ENCODE measurements around the gene IQCH. TPM values are rescaled to one million over a fixed set of nuclear protein-coding genes. Genes with fewer than 3 reads are reported as not detected.

The IQCH gene
- total and polyA plus RNA-seq, 2 experiments from 2014 or later: 1.7 to 4.6 TPM

- TF ChIP-seq EZH2phosphoT487 (IDR thresholded peaks at IDR 0.05; ENCODE audit: unreplicated experiment): no peak
- TF ChIP-seq STAT1 (IDR thresholded peaks at IDR 0.05; ENCODE audit: unreplicated experiment): no peak
These were observed 119.4 kb downstream of the IQCH start (continued) for GRCh38 chr15:67373971-67374370.

GRCh38 chr15:67379530-67379929 lies 124.9 kb downstream of the IQCH start:
- Mint-ChIP-seq H3K36me3 (ENCODE audit: low read depth) (no peaks in the 10 kb centered on the region), H3K4me3 (no peak overlapping the region), H3K27me3 (ENCODE audit: insufficient read depth, low read depth, poor library complexity) (no peaks in the 10 kb centered on the region), H3K4me1 (no peaks in the 10 kb centered on the region), H3K27ac (no peak overlapping the region), H3K9me3 (no peaks in the 10 kb centered on the region)
- 0 out of 2 replicates have a peak overlapping the region, but pooled peaks have one; percentile 33 for H2AFZ ChIP-seq
- TF ChIP-seq EZH2 (IDR thresholded peaks at IDR 0.05; ENCODE audit: low read depth, unreplicated experiment) (no peak), POLR2AphosphoS5 (IDR thresholded peaks at IDR 0.05; ENCODE audit: low read depth) (no peak), STAT1 (IDR thresholded peaks at IDR 0.05; ENCODE audit: unreplicated experiment) (no peak), EZH2phosphoT487 (IDR thresholded peaks at IDR 0.05; ENCODE audit: unreplicated experiment) (no peak), ZNF114 (CRISPR knock-in tag; IDR thresholded peaks at IDR 0.05) (no peak), NANOG (IDR thresholded peaks at IDR 0.05; ENCODE audit: borderline replicate concordance) (no peak), ZNF331 (CRISPR knock-in tag; IDR thresholded peaks at IDR 0.05; ENCODE audit: low read depth) (no peak), ZNF462 (CRISPR knock-in tag; IDR thresholded peaks at IDR 0.05) (no peak), JUNB (IDR thresholded peaks at IDR 0.05; ENCODE audit: unreplicated experiment) (no peak)
- no peaks in the 10 kb centered on the region for H3K36me3 ChIP-seq (ENCODE audit: insufficient read depth)
- no peaks in the 10 kb centered on the region for H3F3A ChIP-seq (replicated peaks; ENCODE audit: low read depth)
- H3K27me3 ChIP-seq (ENCODE audit: insufficient read depth): no peaks in the 10 kb centered on the region
- ATAC-seq: no peak
- no peak overlapping the region for H3K27ac ChIP-seq (ENCODE audit: low read depth)
- no peak for DNase-seq (ENCODE audit: low spot score)
- H3K4me2 ChIP-seq: no peak overlapping the region
- no peaks in the 10 kb centered on the region for H3K79me2 ChIP-seq (replicated peaks; ENCODE audit: insufficient read depth)
- H3K4me3 ChIP-seq: no peak overlapping the region
- H3K4me1 ChIP-seq (ENCODE audit: insufficient read depth): no peaks in the 10 kb centered on the region
- H4K20me1 ChIP-seq (replicated peaks; ENCODE audit: insufficient read depth): no peaks in the 10 kb centered on the region
- no peaks in the 10 kb centered on the region for H3K9me2 ChIP-seq (ENCODE audit: insufficient read depth)
